HEK293 (cell line): ENCODE results near the gene GALNT2.
A peak's percentile ranks its signal among the peaks of the same experiment; 100 is the strongest.

Experiments used
- CTCF ChIA-PET: fragments of 350-600 bp; formaldehyde crosslinking; extraction: SDS; loops from one replicate; lab custom pipeline; 2021; ENCODE audit warnings: antibody characterized with exemption; lab: Yijun Ruan, JAX
- POLR2A ChIA-PET: fragments of 300-600 bp; formaldehyde crosslinking; extraction: SDS; loops from one replicate; lab custom pipeline; 2020; ENCODE audit warnings: antibody characterized with exemption, inconsistent platforms; lab: Yijun Ruan, JAX
- H3K27ac ChIP-seq: fragments of 200-500 bp; sonication (Bioruptor generic); 2 replicates; pipeline ENCODE4 v1.5.1; 2014; ENCODE audit warnings: low read depth, low read length, control low read depth, inconsistent platforms; ENCODE audit errors: extremely low read depth
- H3K36me3 ChIP-seq, 2 experiments: fragments of 200-500 bp in 1 of 2; sonication (Bioruptor generic) in 1 of 2; 1 replicate in 1 of 2; 2 replicates in 1 of 2; pipeline ENCODE4 v1.5.1; 2014 to 2017; ENCODE audit warnings: inconsistent platforms in 2 of 2, low read length in 2 of 2; ENCODE audit not compliant: control insufficient read depth in 2 of 2, insufficient read depth in 1 of 2
- H3K4me1 ChIP-seq: fragments of 200-500 bp; sonication (Bioruptor generic); 2 replicates; pipeline ENCODE4 v1.5.1; 2014; ENCODE audit warnings: mild to moderate bottlenecking, low read length, inconsistent platforms; ENCODE audit not compliant: control insufficient read depth, insufficient read depth
- H3K4me3 ChIP-seq: 2 replicates; pipeline ENCODE4 v1.5.1; 2011; ENCODE audit warnings: low read depth, mild to moderate bottlenecking, control low read depth, low read length, moderate library complexity
- H3K9me3 ChIP-seq: fragments of 200-500 bp; sonication (Bioruptor generic); 2 replicates; pipeline ENCODE4 v1.5.1; 2014; ENCODE audit warnings: low read depth, low read length, inconsistent platforms; ENCODE audit not compliant: control insufficient read depth, insufficient read depth
- EGR2 ChIP-seq: fragments of 450-650 bp; formaldehyde crosslinking; IDR thresholded peaks from 2 replicates; pipeline ENCODE4 v1.5.1; 2016; ENCODE audit warnings: low read depth, missing biosample characterization, missing genetic modification characterization
- GLI4 ChIP-seq: fragments of 450-650 bp; formaldehyde crosslinking; IDR thresholded peaks from 2 replicates; pipeline ENCODE4 v1.5.1; 2016; ENCODE audit warnings: missing biosample characterization, missing genetic modification characterization
- KLF16 ChIP-seq: fragments of 450-650 bp; formaldehyde crosslinking; IDR thresholded peaks from 2 replicates; pipeline ENCODE4 v1.5.1; 2017; ENCODE audit warnings: missing biosample characterization, missing genetic modification characterization
- KLF8 ChIP-seq: fragments of 450-650 bp; formaldehyde crosslinking; IDR thresholded peaks from 2 replicates; pipeline ENCODE4 v1.5.1; 2016; ENCODE audit warnings: missing biosample characterization, missing genetic modification characterization
- SP2 ChIP-seq: fragments of 450-650 bp; formaldehyde crosslinking; IDR thresholded peaks from 2 replicates; pipeline ENCODE4 v1.5.1; 2016; ENCODE audit warnings: missing biosample characterization, missing genetic modification characterization
- SP7 ChIP-seq: fragments of 450-650 bp; formaldehyde crosslinking; IDR thresholded peaks from 2 replicates; pipeline ENCODE4 v1.5.1; 2016; ENCODE audit warnings: missing biosample characterization, missing genetic modification characterization
- WT1 ChIP-seq: fragments of 450-650 bp; formaldehyde crosslinking; IDR thresholded peaks from 2 replicates; pipeline ENCODE4 v1.5.1; 2016; ENCODE audit warnings: missing biosample characterization, missing genetic modification characterization
- ZBTB17 ChIP-seq: fragments of 450-650 bp; formaldehyde crosslinking; IDR thresholded peaks from 2 replicates; pipeline ENCODE4 v1.5.1; 2016; ENCODE audit warnings: missing biosample characterization, missing genetic modification characterization
- ZBTB20 ChIP-seq: fragments of 450-650 bp; formaldehyde crosslinking; IDR thresholded peaks from 2 replicates; pipeline ENCODE4 v1.5.1; 2016; ENCODE audit warnings: missing biosample characterization, missing genetic modification characterization
- ZBTB8A ChIP-seq: fragments of 450-650 bp; formaldehyde crosslinking; IDR thresholded peaks from 2 replicates; pipeline ENCODE4 v1.5.1; 2016; ENCODE audit warnings: missing biosample characterization, missing genetic modification characterization
- ZFHX2 ChIP-seq: fragments of 450-650 bp; formaldehyde crosslinking; conservative IDR thresholded peaks from 2 replicates; pipeline ENCODE4 v1.5.1; 2016; ENCODE audit warnings: missing biosample characterization, missing genetic modification characterization
- ZNF132 ChIP-seq: fragments of 450-650 bp; formaldehyde crosslinking; IDR thresholded peaks from 2 replicates; pipeline ENCODE4 v1.5.1; 2017; ENCODE audit warnings: missing biosample characterization, missing genetic modification characterization, borderline replicate concordance
- ZNF155 ChIP-seq: fragments of 450-650 bp; formaldehyde crosslinking; IDR thresholded peaks from 2 replicates; pipeline ENCODE4 v1.5.1; 2016; ENCODE audit warnings: missing biosample characterization, missing genetic modification characterization
- ZNF211 ChIP-seq: fragments of 450-650 bp; formaldehyde crosslinking; IDR thresholded peaks from 2 replicates; pipeline ENCODE4 v1.5.1; 2016; ENCODE audit warnings: low read depth, missing biosample characterization, missing genetic modification characterization
- ZNF266 ChIP-seq: fragments of 450-650 bp; formaldehyde crosslinking; IDR thresholded peaks from 2 replicates; pipeline ENCODE4 v1.5.1; 2016; ENCODE audit warnings: missing biosample characterization, missing genetic modification characterization, low read depth
- ZNF391 ChIP-seq: fragments of 450-650 bp; formaldehyde crosslinking; IDR thresholded peaks from 2 replicates; pipeline ENCODE4 v1.5.1; 2016; ENCODE audit warnings: low read depth, missing biosample characterization, missing genetic modification characterization, borderline replicate concordance
- ZNF596 ChIP-seq: fragments of 450-650 bp; IDR thresholded peaks from 2 replicates; pipeline ENCODE4 v1.5.0; 2018; ENCODE audit warnings: missing biosample characterization, mild to moderate bottlenecking, missing genetic modification characterization, moderate library complexity
- ZNF629 ChIP-seq: fragments of 450-650 bp; formaldehyde crosslinking; IDR thresholded peaks from 2 replicates; pipeline ENCODE4 v1.5.1; 2017; ENCODE audit warnings: missing biosample characterization, missing genetic modification characterization
- ZNF660 ChIP-seq: fragments of 450-650 bp; IDR thresholded peaks from 2 replicates; pipeline ENCODE4 v1.5.1; 2018; ENCODE audit warnings: missing biosample characterization, mild to moderate bottlenecking, missing genetic modification characterization
- ZNF843 ChIP-seq: fragments of 450-650 bp; formaldehyde crosslinking; IDR thresholded peaks from 2 replicates; pipeline ENCODE4 v1.5.1; 2016; ENCODE audit warnings: missing biosample characterization, missing genetic modification characterization
- ZXDB ChIP-seq: fragments of 450-650 bp; formaldehyde crosslinking; IDR thresholded peaks from 2 replicates; pipeline ENCODE4 v1.5.1; 2016; ENCODE audit warnings: missing biosample characterization, missing genetic modification characterization
- TF ChIP-seq, protein P1 (sequence below): fragments of 450-650 bp; formaldehyde crosslinking; IDR thresholded peaks from 2 replicates; pipeline ENCODE4 v1.5.1; 2016; ENCODE audit warnings: missing biosample characterization, missing genetic modification characterization
- TF ChIP-seq, protein P2 (sequence below): fragments of 450-650 bp; formaldehyde crosslinking; IDR thresholded peaks from 2 replicates; pipeline ENCODE4 v1.5.1; 2016; ENCODE audit warnings: missing biosample characterization, missing genetic modification characterization
- TF ChIP-seq, protein P3 (sequence below): fragments of 450-650 bp; formaldehyde crosslinking; IDR thresholded peaks from 2 replicates; pipeline ENCODE4 v1.5.1; 2016; ENCODE audit warnings: missing biosample characterization, missing genetic modification characterization
- TF ChIP-seq, protein P4 (sequence below): fragments of 450-650 bp; formaldehyde crosslinking; IDR thresholded peaks from 2 replicates; pipeline ENCODE4 v1.5.1; 2016; ENCODE audit warnings: missing biosample characterization, missing genetic modification characterization

GALNT2 gene

DNA sequence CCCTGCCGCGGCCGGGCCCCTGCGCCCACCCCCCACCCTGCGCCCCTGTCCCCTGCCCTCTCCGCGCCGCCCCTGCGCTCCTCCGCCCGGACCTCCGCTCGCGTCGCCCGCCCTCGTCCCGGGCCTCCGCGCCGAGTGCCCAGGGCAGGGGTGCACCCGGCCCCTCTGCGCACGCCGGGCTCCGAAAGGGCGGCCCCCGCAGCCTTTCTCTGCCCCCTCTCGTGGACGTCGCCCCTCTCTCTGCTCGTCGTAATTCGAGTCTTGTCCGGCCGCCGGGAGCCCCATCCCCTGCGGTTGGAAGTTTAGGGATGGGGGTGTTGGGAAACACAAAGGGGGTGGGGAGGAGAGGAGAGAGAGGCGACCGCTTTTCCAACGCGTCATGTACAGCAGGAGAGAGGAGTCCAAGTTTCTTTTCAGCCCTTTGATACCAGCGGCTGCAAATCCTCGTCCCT lies 407 bp downstream of the GALNT2 start (continued):
- TF ChIP-seq, protein P1, sequence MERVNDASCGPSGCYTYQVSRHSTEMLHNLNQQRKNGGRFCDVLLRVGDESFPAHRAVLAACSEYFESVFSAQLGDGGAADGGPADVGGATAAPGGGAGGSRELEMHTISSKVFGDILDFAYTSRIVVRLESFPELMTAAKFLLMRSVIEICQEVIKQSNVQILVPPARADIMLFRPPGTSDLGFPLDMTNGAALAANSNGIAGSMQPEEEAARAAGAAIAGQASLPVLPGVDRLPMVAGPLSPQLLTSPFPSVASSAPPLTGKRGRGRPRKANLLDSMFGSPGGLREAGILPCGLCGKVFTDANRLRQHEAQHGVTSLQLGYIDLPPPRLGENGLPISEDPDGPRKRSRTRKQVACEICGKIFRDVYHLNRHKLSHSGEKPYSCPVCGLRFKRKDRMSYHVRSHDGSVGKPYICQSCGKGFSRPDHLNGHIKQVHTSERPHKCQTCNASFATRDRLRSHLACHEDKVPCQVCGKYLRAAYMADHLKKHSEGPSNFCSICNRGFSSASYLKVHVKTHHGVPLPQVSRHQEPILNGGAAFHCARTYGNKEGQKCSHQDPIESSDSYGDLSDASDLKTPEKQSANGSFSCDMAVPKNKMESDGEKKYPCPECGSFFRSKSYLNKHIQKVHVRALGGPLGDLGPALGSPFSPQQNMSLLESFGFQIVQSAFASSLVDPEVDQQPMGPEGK (tag by site-specific recombination): 0 out of 2 replicates have a peak, but pooled peaks have one; percentile 84
- TF ChIP-seq GLI4 (tag by site-specific recombination) (no peak), ZFHX2 (peak; percentile 67), ZNF596 (tag by site-specific recombination) (0 out of 2 replicates have a peak, but pooled peaks have one; percentile 16), ZBTB8A (tag by site-specific recombination) (peak; percentile 89), ZNF391 (tag by site-specific recombination) (no peak), ZNF155 (tag by site-specific recombination) (no peak), ZBTB20 (no peak), EGR2 (tag by site-specific recombination) (peak; percentile 45), ZNF629 (tag by site-specific recombination) (0 out of 2 replicates have a peak, but pooled peaks have one; percentile 6), ZNF132 (tag by site-specific recombination) (no peak), WT1 (tag by site-specific recombination) (peak; percentile 43; the same call in 1 of the 2 replicates), SP7 (tag by site-specific recombination) (0 out of 2 replicates have a peak, but pooled peaks have one; percentile 22), KLF8 (tag by site-specific recombination) (0 out of 2 replicates have a peak, but pooled peaks have one; percentile 8), ZNF211 (tag by site-specific recombination) (no peak)
- TF ChIP-seq, protein P2, sequence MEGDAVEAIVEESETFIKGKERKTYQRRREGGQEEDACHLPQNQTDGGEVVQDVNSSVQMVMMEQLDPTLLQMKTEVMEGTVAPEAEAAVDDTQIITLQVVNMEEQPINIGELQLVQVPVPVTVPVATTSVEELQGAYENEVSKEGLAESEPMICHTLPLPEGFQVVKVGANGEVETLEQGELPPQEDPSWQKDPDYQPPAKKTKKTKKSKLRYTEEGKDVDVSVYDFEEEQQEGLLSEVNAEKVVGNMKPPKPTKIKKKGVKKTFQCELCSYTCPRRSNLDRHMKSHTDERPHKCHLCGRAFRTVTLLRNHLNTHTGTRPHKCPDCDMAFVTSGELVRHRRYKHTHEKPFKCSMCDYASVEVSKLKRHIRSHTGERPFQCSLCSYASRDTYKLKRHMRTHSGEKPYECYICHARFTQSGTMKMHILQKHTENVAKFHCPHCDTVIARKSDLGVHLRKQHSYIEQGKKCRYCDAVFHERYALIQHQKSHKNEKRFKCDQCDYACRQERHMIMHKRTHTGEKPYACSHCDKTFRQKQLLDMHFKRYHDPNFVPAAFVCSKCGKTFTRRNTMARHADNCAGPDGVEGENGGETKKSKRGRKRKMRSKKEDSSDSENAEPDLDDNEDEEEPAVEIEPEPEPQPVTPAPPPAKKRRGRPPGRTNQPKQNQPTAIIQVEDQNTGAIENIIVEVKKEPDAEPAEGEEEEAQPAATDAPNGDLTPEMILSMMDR (tag by site-specific recombination): no peak
- TF ChIP-seq, protein P3, sequence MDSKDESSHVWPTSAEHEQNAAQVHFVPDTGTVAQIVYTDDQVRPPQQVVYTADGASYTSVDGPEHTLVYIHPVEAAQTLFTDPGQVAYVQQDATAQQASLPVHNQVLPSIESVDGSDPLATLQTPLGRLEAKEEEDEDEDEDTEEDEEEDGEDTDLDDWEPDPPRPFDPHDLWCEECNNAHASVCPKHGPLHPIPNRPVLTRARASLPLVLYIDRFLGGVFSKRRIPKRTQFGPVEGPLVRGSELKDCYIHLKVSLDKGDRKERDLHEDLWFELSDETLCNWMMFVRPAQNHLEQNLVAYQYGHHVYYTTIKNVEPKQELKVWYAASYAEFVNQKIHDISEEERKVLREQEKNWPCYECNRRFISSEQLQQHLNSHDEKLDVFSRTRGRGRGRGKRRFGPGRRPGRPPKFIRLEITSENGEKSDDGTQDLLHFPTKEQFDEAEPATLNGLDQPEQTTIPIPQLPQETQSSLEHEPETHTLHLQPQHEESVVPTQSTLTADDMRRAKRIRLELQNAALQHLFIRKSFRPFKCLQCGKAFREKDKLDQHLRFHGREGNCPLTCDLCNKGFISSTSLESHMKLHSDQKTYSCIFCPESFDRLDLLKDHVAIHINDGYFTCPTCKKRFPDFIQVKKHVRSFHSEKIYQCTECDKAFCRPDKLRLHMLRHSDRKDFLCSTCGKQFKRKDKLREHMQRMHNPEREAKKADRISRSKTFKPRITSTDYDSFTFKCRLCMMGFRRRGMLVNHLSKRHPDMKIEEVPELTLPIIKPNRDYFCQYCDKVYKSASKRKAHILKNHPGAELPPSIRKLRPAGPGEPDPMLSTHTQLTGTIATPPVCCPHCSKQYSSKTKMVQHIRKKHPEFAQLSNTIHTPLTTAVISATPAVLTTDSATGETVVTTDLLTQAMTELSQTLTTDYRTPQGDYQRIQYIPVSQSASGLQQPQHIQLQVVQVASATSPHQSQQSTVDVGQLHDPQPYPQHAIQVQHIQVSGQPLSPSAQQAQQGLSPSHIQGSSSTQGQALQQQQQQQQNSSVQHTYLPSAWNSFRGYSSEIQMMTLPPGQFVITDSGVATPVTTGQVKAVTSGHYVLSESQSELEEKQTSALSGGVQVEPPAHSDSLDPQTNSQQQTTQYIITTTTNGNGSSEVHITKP (tag by site-specific recombination): 0 out of 2 replicates have a peak, but pooled peaks have one; percentile 25

DNA sequence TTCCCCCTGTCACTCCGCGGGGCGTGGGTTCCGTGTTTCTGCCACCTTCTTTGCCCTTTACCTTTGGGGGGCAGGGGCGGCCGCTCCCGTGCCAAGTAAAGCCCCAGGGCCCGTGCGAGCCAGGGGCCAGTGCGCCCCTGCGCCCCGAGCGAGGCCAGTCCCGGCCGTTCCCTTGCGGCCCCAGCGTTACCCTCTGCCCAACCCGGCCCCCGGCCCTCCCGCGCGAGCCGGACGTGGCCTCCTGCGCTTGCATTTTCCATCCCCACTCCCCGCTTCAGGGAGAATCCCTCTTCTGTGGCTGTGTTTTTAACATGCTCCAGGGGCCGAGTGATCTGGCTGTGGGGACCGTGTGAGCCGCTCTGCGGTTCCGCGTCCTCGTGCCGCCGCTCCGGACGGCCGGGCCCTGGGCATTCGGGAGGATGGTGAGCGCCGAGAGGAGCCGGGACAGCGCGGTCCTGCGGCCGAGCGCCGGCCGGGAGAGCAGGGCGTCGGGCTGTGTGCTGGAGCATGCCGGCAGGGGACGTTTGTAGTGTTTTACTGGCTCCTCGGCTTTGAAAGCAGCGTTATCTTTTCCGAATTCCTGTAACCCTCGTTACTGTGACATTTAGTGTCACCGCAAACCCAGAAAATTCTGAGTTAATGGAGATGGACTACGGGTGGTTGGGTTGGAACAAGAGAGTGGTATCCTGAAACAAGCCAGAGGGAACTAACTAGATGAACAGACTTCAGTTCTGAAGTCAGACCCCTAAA lies 1.0 kb downstream of the GALNT2 start:
- Histone ChIP-seq H3K27ac (peak overlapping the region; percentile 53; the same call in 1 of the 2 replicates), H3K36me3 (no peaks in the 10 kb centered on the region), H3K4me3 (peak overlapping the region; percentile 56), H3K9me3 (no peaks in the 10 kb centered on the region), H3K4me1 (peaks cover 25% of the 10 kb centered on the region)
- CTCF ChIA-PET: no interaction called here
- POLR2A ChIA-PET: interaction anchor here (1.0 kb wide), 1 partner anchor 16 kb away, joined by 4 read pairs; no protein-coding TSS in a partner anchor
- TF ChIP-seq, protein P4, sequence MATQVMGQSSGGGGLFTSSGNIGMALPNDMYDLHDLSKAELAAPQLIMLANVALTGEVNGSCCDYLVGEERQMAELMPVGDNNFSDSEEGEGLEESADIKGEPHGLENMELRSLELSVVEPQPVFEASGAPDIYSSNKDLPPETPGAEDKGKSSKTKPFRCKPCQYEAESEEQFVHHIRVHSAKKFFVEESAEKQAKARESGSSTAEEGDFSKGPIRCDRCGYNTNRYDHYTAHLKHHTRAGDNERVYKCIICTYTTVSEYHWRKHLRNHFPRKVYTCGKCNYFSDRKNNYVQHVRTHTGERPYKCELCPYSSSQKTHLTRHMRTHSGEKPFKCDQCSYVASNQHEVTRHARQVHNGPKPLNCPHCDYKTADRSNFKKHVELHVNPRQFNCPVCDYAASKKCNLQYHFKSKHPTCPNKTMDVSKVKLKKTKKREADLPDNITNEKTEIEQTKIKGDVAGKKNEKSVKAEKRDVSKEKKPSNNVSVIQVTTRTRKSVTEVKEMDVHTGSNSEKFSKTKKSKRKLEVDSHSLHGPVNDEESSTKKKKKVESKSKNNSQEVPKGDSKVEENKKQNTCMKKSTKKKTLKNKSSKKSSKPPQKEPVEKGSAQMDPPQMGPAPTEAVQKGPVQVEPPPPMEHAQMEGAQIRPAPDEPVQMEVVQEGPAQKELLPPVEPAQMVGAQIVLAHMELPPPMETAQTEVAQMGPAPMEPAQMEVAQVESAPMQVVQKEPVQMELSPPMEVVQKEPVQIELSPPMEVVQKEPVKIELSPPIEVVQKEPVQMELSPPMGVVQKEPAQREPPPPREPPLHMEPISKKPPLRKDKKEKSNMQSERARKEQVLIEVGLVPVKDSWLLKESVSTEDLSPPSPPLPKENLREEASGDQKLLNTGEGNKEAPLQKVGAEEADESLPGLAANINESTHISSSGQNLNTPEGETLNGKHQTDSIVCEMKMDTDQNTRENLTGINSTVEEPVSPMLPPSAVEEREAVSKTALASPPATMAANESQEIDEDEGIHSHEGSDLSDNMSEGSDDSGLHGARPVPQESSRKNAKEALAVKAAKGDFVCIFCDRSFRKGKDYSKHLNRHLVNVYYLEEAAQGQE (tag by site-specific recombination): peak; percentile 18; the same call in 1 of the 2 replicates
- TF ChIP-seq KLF16 (no peak), SP2 (tag by site-specific recombination) (0 out of 2 replicates have a peak, but pooled peaks have one; percentile 4), ZXDB (tag by site-specific recombination) (peak; percentile 88; the same call in 1 of the 2 replicates), ZNF266 (tag by site-specific recombination) (no peak), ZNF660 (peak; percentile 63; the same call in 1 of the 2 replicates), ZNF843 (tag by site-specific recombination) (0 out of 2 replicates have a peak, but pooled peaks have one; percentile 36), ZBTB17 (tag by site-specific recombination) (peak; percentile 97), ZNF629 (tag by site-specific recombination) (0 out of 2 replicates have a peak, but pooled peaks have one; percentile 4)
